Mesenchymal stem cell (in vitro differentiated cells and primary cell): ENCODE data around the gene ESPN.

Experiments used
- DNase-seq: peaks from one replicate; pipeline ENCODE4 v3.0.0-alpha.2; 2013
- H2AFZ ChIP-seq: one replicate; pipeline ENCODE4 v1.6.1; 2013; ENCODE audit warnings: low read depth, mild to moderate bottlenecking, control low read depth, inconsistent platforms, low read length, moderate library complexity
- H2AK5ac ChIP-seq: 2 replicates; pipeline ENCODE4 v1.6.1; 2013; ENCODE audit warnings: low read length, moderate library complexity, mild to moderate bottlenecking, inconsistent platforms; ENCODE audit not compliant: severe bottlenecking
- H2BK120ac ChIP-seq: one replicate; pipeline ENCODE4 v1.6.1; 2013; ENCODE audit warnings: low read depth, mild to moderate bottlenecking, inconsistent platforms, low read length, moderate library complexity
- H2BK12ac ChIP-seq, 2 experiments: one replicate each; pipeline ENCODE4 v1.6.1; 2013; ENCODE audit warnings: inconsistent platforms in 2 of 2, low read length in 2 of 2, mild to moderate bottlenecking in 2 of 2, moderate library complexity in 2 of 2, control low read depth in 1 of 2
- H2BK15ac ChIP-seq: one replicate; pipeline ENCODE4 v1.6.1; 2013; ENCODE audit warnings: mild to moderate bottlenecking, low read depth, inconsistent platforms; ENCODE audit not compliant: poor library complexity, severe bottlenecking
- H2BK5ac ChIP-seq: 2 replicates; pipeline ENCODE4 v1.6.1; 2013; ENCODE audit warnings: low read depth, mild to moderate bottlenecking, low read length, control low read depth, inconsistent platforms; ENCODE audit not compliant: poor library complexity, severe bottlenecking
- H3K14ac ChIP-seq, 2 experiments: one replicate each; pipeline ENCODE4 v1.6.1; 2013; ENCODE audit warnings: inconsistent platforms in 2 of 2, low read length in 2 of 2, control low read depth in 1 of 2, mild to moderate bottlenecking in 1 of 2, moderate library complexity in 1 of 2
- H3K18ac ChIP-seq, 2 experiments: one replicate each; pipeline ENCODE4 v1.6.1; 2013; ENCODE audit warnings: inconsistent platforms in 2 of 2, low read length in 2 of 2, control low read depth in 1 of 2, low read depth in 1 of 2, mild to moderate bottlenecking in 1 of 2
- H3K23ac ChIP-seq, 2 experiments: one replicate each; pipeline ENCODE4 v1.6.1; 2013; ENCODE audit warnings: inconsistent platforms in 2 of 2, low read length in 2 of 2, mild to moderate bottlenecking in 2 of 2, moderate library complexity in 2 of 2, control low read depth in 1 of 2
- H3K27ac ChIP-seq: 2 replicates; pipeline ENCODE4 v1.5.1; 2013; ENCODE audit warnings: mild to moderate bottlenecking, moderate library complexity, low read length, control low read depth, inconsistent platforms; ENCODE audit not compliant: poor library complexity, severe bottlenecking
- H3K27me3 ChIP-seq, 2 experiments: 2 replicates each; pipeline versions ENCODE4 v1.6.1 to v1.7.0; 2013; ENCODE audit warnings: low read length in 2 of 2, mild to moderate bottlenecking in 2 of 2, moderate library complexity in 2 of 2, control low read depth in 1 of 2, inconsistent platforms in 1 of 2; ENCODE audit not compliant: control insufficient read depth in 1 of 2, insufficient read depth in 1 of 2
- H3K36me3 ChIP-seq, 2 experiments: 2 replicates each; pipeline versions ENCODE4 v1.6.1 to v1.7.0; 2013; ENCODE audit warnings: low read length in 2 of 2, control low read depth in 1 of 2, inconsistent platforms in 1 of 2, low read depth in 1 of 2, mild to moderate bottlenecking in 1 of 2; ENCODE audit not compliant: insufficient read depth in 2 of 2, control insufficient read depth in 1 of 2
- H3K4ac ChIP-seq, 2 experiments: one replicate each; pipeline ENCODE4 v1.6.1; 2013; ENCODE audit warnings: inconsistent platforms in 2 of 2, low read length in 2 of 2, mild to moderate bottlenecking in 2 of 2, moderate library complexity in 2 of 2, control low read depth in 1 of 2, low read depth in 1 of 2
- H3K4me1 ChIP-seq: 2 replicates; pipeline ENCODE4 v1.6.1; 2013; ENCODE audit warnings: low read depth, low read length, control low read depth; ENCODE audit not compliant: control insufficient read depth, insufficient read depth
- H3K4me2 ChIP-seq: 2 replicates; pipeline ENCODE4 v1.6.1; 2013; ENCODE audit warnings: low read length, mild to moderate bottlenecking, inconsistent platforms; ENCODE audit not compliant: poor library complexity, severe bottlenecking
- H3K4me3 ChIP-seq, 2 experiments: 2 replicates each; pipeline versions ENCODE4 v1.5.1 to v1.7.0; 2013; ENCODE audit warnings: low read length in 2 of 2, mild to moderate bottlenecking in 2 of 2, control low read depth in 1 of 2, low read depth in 1 of 2; ENCODE audit not compliant: insufficient read depth in 1 of 2
- H3K79me1 ChIP-seq: replicated peaks from 2 replicates; pipeline ENCODE4 v1.6.1; 2013; ENCODE audit warnings: mild to moderate bottlenecking, control low read depth, low read length, inconsistent platforms; ENCODE audit not compliant: poor library complexity, severe bottlenecking
- H3K9ac ChIP-seq: 2 replicates; pipeline ENCODE4 v1.7.0; 2013; ENCODE audit warnings: mild to moderate bottlenecking, low read length, moderate library complexity
- H3K9me3 ChIP-seq: 2 replicates; pipeline ENCODE4 v1.7.0; 2013; ENCODE audit warnings: mild to moderate bottlenecking, low read length; ENCODE audit not compliant: control insufficient read depth
- H4K8ac ChIP-seq: one replicate; pipeline ENCODE4 v1.6.1; 2013; ENCODE audit warnings: inconsistent platforms, mild to moderate bottlenecking, low read length, moderate library complexity
- H4K91ac ChIP-seq: one replicate; pipeline ENCODE4 v1.6.1; 2013; ENCODE audit warnings: mild to moderate bottlenecking, low read length, inconsistent platforms
- WGBS: methylation state at CpG from one replicate; pipeline ENCODE4 v1.1.7; 2013; ENCODE audit warnings: mixed read lengths; 5-methylcytosine and 5-hydroxymethylcytosine counted together

ESPN gene

DNA sequence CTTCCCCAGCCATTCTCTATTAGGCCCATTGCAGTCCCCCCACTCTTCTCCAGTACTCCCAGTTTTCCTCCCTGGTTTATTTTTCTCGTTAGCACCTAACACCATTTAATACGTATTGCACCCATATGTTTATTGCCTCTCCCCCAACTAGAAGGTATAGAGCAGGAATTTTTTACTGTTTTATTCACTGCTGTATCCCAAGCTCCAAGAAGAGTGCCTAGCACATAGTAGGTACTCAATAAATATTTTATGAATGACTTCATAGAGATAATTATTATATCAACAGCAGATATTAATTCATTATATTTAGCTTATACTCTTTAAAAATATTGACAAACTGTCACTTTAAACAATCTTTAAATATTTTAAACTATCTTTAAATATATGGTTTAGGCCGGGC lies 25.3 kb upstream of the ESPN start:
- H3K4ac ChIP-seq, result no peak overlapping the region
- H3K9ac ChIP-seq, result no peak overlapping the region
- no peak overlapping the region for H3K23ac ChIP-seq
- H3K27ac ChIP-seq, result no peak overlapping the region
- H3K9me3 ChIP-seq, result no peaks in the 10 kb centered on the region
- no peak overlapping the region for H4K8ac ChIP-seq
- 100% methylated on average over 2 of the region's 3 CpGs for WGBS
- no peak for DNase-seq
- H3K79me1 ChIP-seq, result no peaks in the 10 kb centered on the region
- H2BK120ac ChIP-seq, result no peak overlapping the region
- no peak overlapping the region for H2BK12ac ChIP-seq
- H2BK15ac ChIP-seq, result no peak overlapping the region
- no peak overlapping the region for H3K14ac ChIP-seq
- H3K36me3 ChIP-seq, result no peaks in the 10 kb centered on the region
- H3K4me2 ChIP-seq, result no peak overlapping the region
- H2AFZ ChIP-seq, result no peak overlapping the region
- H2AK5ac ChIP-seq, result no peak overlapping the region
- H3K27me3 ChIP-seq, result peaks cover 5 to 11% of the 10 kb centered on the region in 2 experiments
- peaks cover 2% of the 10 kb centered on the region for H3K4me1 ChIP-seq
- H3K4me3 ChIP-seq, result no peak overlapping the region
- no peak overlapping the region for H4K91ac ChIP-seq
- no peak overlapping the region for H2BK5ac ChIP-seq
- H3K18ac ChIP-seq, result no peak overlapping the region

DNA sequence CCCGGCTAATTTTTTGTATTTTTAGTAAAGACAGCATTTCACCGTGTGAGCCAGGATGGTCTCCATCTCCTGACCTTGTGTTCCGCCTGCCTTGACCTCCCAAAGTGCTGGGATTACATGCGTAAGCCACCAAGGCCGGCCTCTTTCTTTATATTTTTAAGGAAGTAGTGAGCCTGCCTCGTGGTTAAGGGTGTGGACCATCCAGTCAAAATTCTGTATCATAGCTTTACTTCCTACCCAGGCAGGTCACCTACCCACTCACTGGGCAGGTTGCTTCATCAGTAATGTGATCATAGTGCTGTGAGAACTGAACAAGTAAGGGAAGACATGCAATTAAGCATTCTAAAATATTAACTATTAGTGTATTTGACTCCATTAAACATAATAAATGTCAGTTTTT lies 22.9 kb upstream of the ESPN start:
- Histone ChIP-seq H3K36me3 (no peaks in the 10 kb centered on the region), H3K4ac (no peak overlapping the region), H4K91ac (no peak overlapping the region), H3K23ac (no peak overlapping the region), H2BK5ac (no peak overlapping the region), H3K9me3 (no peaks in the 10 kb centered on the region), H2BK120ac (no peak overlapping the region), H2BK12ac (no peak overlapping the region), H3K27me3 (peaks cover 14 to 23% of the 10 kb centered on the region in 2 experiments), H3K79me1 (no peaks in the 10 kb centered on the region), H3K4me2 (no peak overlapping the region), H3K18ac (no peak overlapping the region), H2AK5ac (no peak overlapping the region), H3K27ac (no peak overlapping the region), H3K4me3 (no peak overlapping the region), H2BK15ac (no peak overlapping the region), H3K4me1 (no peaks in the 10 kb centered on the region), H2AFZ (no peak overlapping the region), H3K14ac (no peak overlapping the region), H4K8ac (no peak overlapping the region), H3K9ac (no peak overlapping the region)
- no peak for DNase-seq
- WGBS, result 98% methylated on average over 5 of the region's 6 CpGs

DNA sequence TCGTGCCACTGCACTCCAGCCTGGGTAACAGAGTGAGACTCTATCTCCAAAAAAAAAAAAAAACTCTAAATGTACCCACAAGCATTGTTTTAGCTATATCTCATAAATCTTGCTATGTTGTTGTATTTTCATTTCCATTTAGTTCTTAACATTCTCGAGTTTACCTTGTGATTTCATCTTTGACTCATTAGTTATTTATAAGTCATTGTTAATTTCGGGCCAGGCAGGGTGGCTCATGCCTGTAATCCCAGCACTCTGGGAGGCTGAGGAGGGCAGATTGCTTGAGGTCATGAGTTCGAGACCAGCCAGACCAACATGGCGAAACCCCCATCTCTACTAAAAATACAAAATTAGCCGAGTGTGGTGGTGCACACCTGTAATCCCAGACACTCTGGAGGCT lies 16.6 kb upstream of the ESPN start:
- Histone ChIP-seq H2BK12ac (no peak overlapping the region), H3K79me1 (no peaks in the 10 kb centered on the region), H3K36me3 (no peaks in the 10 kb centered on the region), H3K18ac (no peak overlapping the region), H2BK120ac (no peak overlapping the region), H3K23ac (no peak overlapping the region), H3K4me2 (no peak overlapping the region), H2AFZ (no peak overlapping the region), H4K91ac (no peak overlapping the region), H3K4me1 (no peaks in the 10 kb centered on the region), H3K9me3 (no peaks in the 10 kb centered on the region), H4K8ac (no peak overlapping the region), H3K4me3 (no peak overlapping the region), H3K27ac (no peak overlapping the region), H2BK15ac (no peak overlapping the region), H2AK5ac (no peak overlapping the region), H3K27me3 (peaks cover 16 to 27% of the 10 kb centered on the region in 2 experiments), H2BK5ac (no peak overlapping the region), H3K9ac (no peak overlapping the region), H3K14ac (no peak overlapping the region), H3K4ac (no peak overlapping the region)
- no peak for DNase-seq
- 86% methylated on average over 4 of the region's 6 CpGs for WGBS

DNA sequence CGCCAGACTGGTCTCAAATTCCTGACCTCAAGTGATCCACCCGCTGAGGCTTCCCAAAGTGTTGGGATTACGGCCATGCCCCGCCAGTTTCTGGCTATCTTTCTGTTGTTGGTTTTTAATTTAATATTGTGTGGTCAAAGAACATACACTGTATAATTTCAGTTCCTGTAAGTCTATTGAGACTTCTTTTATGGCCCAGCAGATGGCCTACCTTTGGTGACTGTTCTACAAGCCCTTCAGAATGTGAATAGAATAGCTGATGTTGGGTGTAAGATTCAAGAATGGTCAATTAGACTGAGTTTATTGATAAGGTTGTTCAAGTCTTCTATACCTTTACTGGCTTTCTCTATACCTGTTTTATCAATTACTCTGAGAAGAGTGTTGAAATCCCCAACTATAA lies 15.5 kb upstream of the ESPN start:
- H3K27me3 ChIP-seq, result peaks cover 16 to 27% of the 10 kb centered on the region in 2 experiments
- H3K14ac ChIP-seq, result no peak overlapping the region
- H3K79me1 ChIP-seq, result no peaks in the 10 kb centered on the region
- H4K8ac ChIP-seq, result no peak overlapping the region
- H2BK5ac ChIP-seq, result no peak overlapping the region
- no peak overlapping the region for H3K27ac ChIP-seq
- no peak overlapping the region for H4K91ac ChIP-seq
- no peak overlapping the region for H3K4me3 ChIP-seq
- H3K36me3 ChIP-seq, result no peaks in the 10 kb centered on the region
- H2BK12ac ChIP-seq, result no peak overlapping the region
- H2BK120ac ChIP-seq, result no peak overlapping the region
- no peaks in the 10 kb centered on the region for H3K9me3 ChIP-seq
- H2AFZ ChIP-seq, result no peak overlapping the region
- no peak overlapping the region for H2BK15ac ChIP-seq
- H2AK5ac ChIP-seq, result no peak overlapping the region
- 94% methylated on average over 4 of the region's 4 CpGs for WGBS
- peaks cover under 1% of the 10 kb centered on the region for H3K4me1 ChIP-seq
- H3K9ac ChIP-seq, result no peak overlapping the region
- H3K23ac ChIP-seq, result no peak overlapping the region
- H3K18ac ChIP-seq, result no peak overlapping the region
- DNase-seq, result no peak
- H3K4me2 ChIP-seq, result no peak overlapping the region
- H3K4ac ChIP-seq, result no peak overlapping the region
